ENCODE measurements around the gene SLC44A3. TPM values are rescaled to one million over a fixed set of nuclear protein-coding genes. Genes with fewer than 3 reads are reported as not detected.

SLC44A3 gene
- total and polyA plus RNA-seq, 2 of the 4 experiments (the other 2 are of a cell fraction), result 0.31 to 0.54 TPM

DNA sequence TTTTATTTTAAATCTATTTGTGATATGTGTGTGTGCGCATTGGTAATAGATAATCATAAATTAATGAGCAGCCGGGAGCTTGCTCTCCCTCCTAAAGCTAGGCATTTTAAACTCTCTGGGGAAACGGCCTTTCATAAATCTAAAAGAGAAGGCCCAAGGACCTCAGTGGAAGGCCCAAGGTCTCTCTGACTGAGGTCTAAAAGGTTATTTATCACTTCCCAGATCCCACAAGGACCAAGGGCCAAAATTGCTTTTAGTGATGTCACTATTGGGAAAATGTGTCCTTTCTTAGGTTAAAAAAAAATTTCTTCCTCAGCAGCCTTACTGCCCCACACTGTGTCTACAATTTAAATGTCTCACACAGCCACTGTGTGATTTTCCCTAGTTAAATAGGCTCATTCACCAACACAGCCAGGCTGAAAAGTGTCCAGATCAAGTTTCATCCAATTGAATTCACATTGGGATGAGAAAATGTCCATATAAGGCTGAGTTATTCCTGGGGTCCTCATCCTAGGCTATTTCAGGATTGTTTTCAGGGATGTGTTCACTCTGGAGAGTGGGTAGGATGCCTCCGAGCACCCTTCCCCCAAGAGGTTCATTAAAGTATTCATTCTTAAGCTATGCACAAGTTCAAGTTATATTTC, 46.1 kb downstream of the SLC44A3 start:
- peak overlapping the region; percentile 36 to 86 for H4K8ac ChIP-seq (ENCODE audit: low read depth in 2 of 2, low read length in 2 of 2)
- dilution Hi-C loops (cut with HindIII; ENCODE audit: low sequenced_read_pairs, unreplicated experiment), result no loop called here
- intact Hi-C loops (cut with micrococcal nuclease), result no loop called here
- H4K20me1 ChIP-seq (ENCODE audit: insufficient read depth, low read length), result no peaks in the 10 kb centered on the region
- no peak overlapping the region for H3K4me3 ChIP-seq (ENCODE audit: insufficient read depth, low read depth, low read length)
- no peak for TF ChIP-seq CHD1 (IDR thresholded peaks at IDR 0.05; ENCODE audit: low read depth, low read length)
- TF ChIP-seq CEBPB (IDR thresholded peaks at IDR 0.05; ENCODE audit: low read depth, low read length), result no peak
- no peak for TF ChIP-seq POLR2A (IDR thresholded peaks at IDR 0.05; ENCODE audit: low read depth, low read length)
- no peak for TF ChIP-seq RCOR1 (IDR thresholded peaks at IDR 0.05; ENCODE audit: insufficient replicate concordance, low read length)
- TF ChIP-seq, protein P1, sequence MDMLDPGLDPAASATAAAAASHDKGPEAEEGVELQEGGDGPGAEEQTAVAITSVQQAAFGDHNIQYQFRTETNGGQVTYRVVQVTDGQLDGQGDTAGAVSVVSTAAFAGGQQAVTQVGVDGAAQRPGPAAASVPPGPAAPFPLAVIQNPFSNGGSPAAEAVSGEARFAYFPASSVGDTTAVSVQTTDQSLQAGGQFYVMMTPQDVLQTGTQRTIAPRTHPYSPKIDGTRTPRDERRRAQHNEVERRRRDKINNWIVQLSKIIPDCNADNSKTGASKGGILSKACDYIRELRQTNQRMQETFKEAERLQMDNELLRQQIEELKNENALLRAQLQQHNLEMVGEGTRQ (IDR thresholded peaks at IDR 0.05; ENCODE audit: low read depth, low read length), result no peak
- no peak for TF ChIP-seq NFE2L2 (IDR thresholded peaks at IDR 0.05; ENCODE audit: low read depth, low read length)
- no peak for TF ChIP-seq MAZ (IDR thresholded peaks at IDR 0.05; ENCODE audit: borderline replicate concordance, low read depth, low read length)
- TF ChIP-seq MXI1 (IDR thresholded peaks at IDR 0.05; ENCODE audit: borderline replicate concordance, low read depth, low read length), result no peak
- TF ChIP-seq RAD21 (IDR thresholded peaks at IDR 0.05; ENCODE audit: low read length), result no peak
- no peak overlapping the region for H2AK9ac ChIP-seq (replicated peaks; ENCODE audit: low read depth, low read length, poor library complexity)
- no peaks in the 10 kb centered on the region for H3K36me3 ChIP-seq (ENCODE audit: control insufficient read depth, insufficient read depth, low read length)
- peak overlapping the region; percentile 46; the same call in 1 of the 2 replicates for H3K56ac ChIP-seq (ENCODE audit: extremely low read depth, insufficient read depth, low read length)
- H3K23ac ChIP-seq (ENCODE audit: low read depth, low read length), result peak overlapping the region; percentile 80; the same call in 1 of the 2 replicates
- H2AK5ac ChIP-seq (ENCODE audit: low read depth, low read length), result peak overlapping the region; percentile 83
- peak overlapping the region; percentile 96 for H4K5ac ChIP-seq (ENCODE audit: low read depth, low read length)
- H3K9ac ChIP-seq (ENCODE audit: low read depth, low read length), result peak overlapping the region; percentile 81
- H2BK15ac ChIP-seq (ENCODE audit: low read depth, low read length), result peak overlapping the region; percentile 70; the same call in 2 of the 3 replicates
- in situ Hi-C loops (cut with MboI; ENCODE audit: low sequenced_read_pairs), result no loop called here
- peak overlapping the region; percentile 82 for H3K14ac ChIP-seq (replicated peaks; ENCODE audit: low read depth, low read length)
- no peaks in the 10 kb centered on the region for H3K27me3 ChIP-seq (ENCODE audit: control insufficient read depth, insufficient read depth, low read length)
- no peaks in the 10 kb centered on the region for H3K9me3 ChIP-seq (ENCODE audit: control insufficient read depth, insufficient read depth, low read length)
- H4K91ac ChIP-seq (ENCODE audit: insufficient read depth, low read depth, low read length), result peak overlapping the region; percentile 73
- H2BK20ac ChIP-seq (ENCODE audit: low read depth, low read length), result peak overlapping the region; percentile 77
- peak overlapping the region; percentile 94 for H3K18ac ChIP-seq (ENCODE audit: low read depth, low read length)
- WGBS, 2 experiments (ENCODE audit: extremely low coverage in 2 of 2, insufficient read length in 1 of 2), result no CpG with 5 or more reads among the region's 4 CpGs
- no peak overlapping the region for H2AFZ ChIP-seq (replicated peaks; ENCODE audit: low read length, poor library complexity)
- CTCF ChIA-PET, result interaction anchor here (4.6 kb wide), 1 partner anchor 12 kb away, joined by 26 read pairs; no protein-coding TSS in a partner anchor
- DNase-seq, result peak; percentile 86
- H3K79me1 ChIP-seq (ENCODE audit: low read depth in 1 of 2, low read length in 2 of 2), result peaks cover 0 to 25% of the 10 kb centered on the region in 2 experiments; a peak in 2 of 4 replicates
- ATAC-seq (ENCODE audit: low read depth), result peak; percentile 72
- H3K9me1 ChIP-seq (ENCODE audit: insufficient read depth, low read length), result peaks cover 22% of the 10 kb centered on the region
- peak overlapping the region; percentile 23; the same call in 1 of the 2 replicates for H3K4me2 ChIP-seq (ENCODE audit: low read depth, low read length)
- POLR2A ChIA-PET (ENCODE audit: unreplicated experiment), result no interaction called here
- peaks cover 35% of the 10 kb centered on the region for H3K4me1 ChIP-seq (ENCODE audit: control insufficient read depth, insufficient read depth, low read length)
- H3K4ac ChIP-seq (ENCODE audit: low read depth, low read length), result peak overlapping the region; percentile 80
- H2BK5ac ChIP-seq (ENCODE audit: low read depth, low read length, poor library complexity, severe bottlenecking), result peak overlapping the region; percentile 93
- no TSS peak for BruUV-seq (replicated peaks)
- peak overlapping the region; percentile 86 for H2BK120ac ChIP-seq (ENCODE audit: low read depth, low read length)
- peak overlapping the region; percentile 78 for H3K27ac ChIP-seq (ENCODE audit: insufficient read depth, low read length)

Measured in IMR-90 (cell line).